SK-N-SH (cell line): ENCODE results near the gene ROMO1.

ENCODE experiments used
- EP300 ChIP-seq, 2 experiments: IDR thresholded peaks; 2 replicates each; pipeline versions ENCODE4 v1.4.0 to v1.6.1; 2012; ENCODE audit warnings: borderline replicate concordance in 1 of 2, low read depth in 1 of 2, low read length in 1 of 2
- EZH2phosphoT487 ChIP-seq: fragments of 200-600 bp; sonication (generic); IDR thresholded peaks from 2 replicates; pipeline ENCODE4 v1.6.1; 2017; ENCODE audit warnings: low read depth, mixed run types, mild to moderate bottlenecking, antibody characterized with exemption, moderate library complexity, borderline replicate concordance
- FOXM1 ChIP-seq: IDR thresholded peaks from 2 replicates; pipeline ENCODE4 v1.4.0; 2012; ENCODE audit warnings: low read depth, mild to moderate bottlenecking
- GABPA ChIP-seq: IDR thresholded peaks from 2 replicates; pipeline ENCODE4 v1.4.0; 2012; ENCODE audit warnings: low read depth, mild to moderate bottlenecking
- JUND ChIP-seq: IDR thresholded peaks from 2 replicates; pipeline ENCODE4 v1.4.0; 2012
- POLR2AphosphoS5 ChIP-seq: IDR thresholded peaks from 2 replicates; pipeline ENCODE4 v1.6.1; 2012; ENCODE audit warnings: low read depth, low read length
- RCOR1 ChIP-seq: fragments of 150-350 bp; IDR thresholded peaks from 2 replicates; pipeline ENCODE4 v1.6.1; 2017; ENCODE audit warnings: antibody characterized with exemption, low read length
- REST ChIP-seq: IDR thresholded peaks from 2 replicates; pipeline ENCODE4 v1.6.1; 2012; ENCODE audit warnings: mild to moderate bottlenecking, low read depth, low read length, moderate library complexity
- SIN3A ChIP-seq: IDR thresholded peaks from 2 replicates; pipeline ENCODE4 v1.6.1; 2012; ENCODE audit warnings: low read depth, mild to moderate bottlenecking, low read length, moderate library complexity, borderline replicate concordance
- TEAD4 ChIP-seq: IDR thresholded peaks from 2 replicates; pipeline ENCODE4 v1.4.0; 2012; ENCODE audit warnings: mild to moderate bottlenecking, borderline replicate concordance; ENCODE audit not compliant: insufficient read depth
- ZBTB33 ChIP-seq: IDR thresholded peaks from 2 replicates; pipeline ENCODE4 v1.4.0; 2012; ENCODE audit warnings: low read depth, borderline replicate concordance
- TF ChIP-seq, protein P1 (sequence below): fragments of 200-600 bp; sonication (generic); IDR thresholded peaks from 2 replicates; pipeline ENCODE4 v1.6.1; 2017; ENCODE audit warnings: antibody characterized with exemption, mild to moderate bottlenecking, moderate library complexity
- TF ChIP-seq, protein P2 (sequence below): IDR thresholded peaks from 2 replicates; pipeline ENCODE4 v1.4.0; 2012; ENCODE audit warnings: low read depth
- TF ChIP-seq, protein P3 (sequence below): IDR thresholded peaks from 2 replicates; pipeline ENCODE4; 2012

- TF ChIP-seq, protein P1, sequence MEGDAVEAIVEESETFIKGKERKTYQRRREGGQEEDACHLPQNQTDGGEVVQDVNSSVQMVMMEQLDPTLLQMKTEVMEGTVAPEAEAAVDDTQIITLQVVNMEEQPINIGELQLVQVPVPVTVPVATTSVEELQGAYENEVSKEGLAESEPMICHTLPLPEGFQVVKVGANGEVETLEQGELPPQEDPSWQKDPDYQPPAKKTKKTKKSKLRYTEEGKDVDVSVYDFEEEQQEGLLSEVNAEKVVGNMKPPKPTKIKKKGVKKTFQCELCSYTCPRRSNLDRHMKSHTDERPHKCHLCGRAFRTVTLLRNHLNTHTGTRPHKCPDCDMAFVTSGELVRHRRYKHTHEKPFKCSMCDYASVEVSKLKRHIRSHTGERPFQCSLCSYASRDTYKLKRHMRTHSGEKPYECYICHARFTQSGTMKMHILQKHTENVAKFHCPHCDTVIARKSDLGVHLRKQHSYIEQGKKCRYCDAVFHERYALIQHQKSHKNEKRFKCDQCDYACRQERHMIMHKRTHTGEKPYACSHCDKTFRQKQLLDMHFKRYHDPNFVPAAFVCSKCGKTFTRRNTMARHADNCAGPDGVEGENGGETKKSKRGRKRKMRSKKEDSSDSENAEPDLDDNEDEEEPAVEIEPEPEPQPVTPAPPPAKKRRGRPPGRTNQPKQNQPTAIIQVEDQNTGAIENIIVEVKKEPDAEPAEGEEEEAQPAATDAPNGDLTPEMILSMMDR, result no peak
- TF ChIP-seq EZH2phosphoT487, result no peak
- no peak for TF ChIP-seq TEAD4
- TF ChIP-seq GABPA, result no peak
- TF ChIP-seq REST, result no peak
- TF ChIP-seq, protein P2, sequence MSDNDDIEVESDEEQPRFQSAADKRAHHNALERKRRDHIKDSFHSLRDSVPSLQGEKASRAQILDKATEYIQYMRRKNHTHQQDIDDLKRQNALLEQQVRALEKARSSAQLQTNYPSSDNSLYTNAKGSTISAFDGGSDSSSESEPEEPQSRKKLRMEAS, result no peak
- no peak for TF ChIP-seq POLR2AphosphoS5
- TF ChIP-seq EP300 (IDR thresholded peaks at IDR 0.05; ENCODE audit: borderline replicate concordance in 1 of 2, low read depth in 1 of 2, low read length in 1 of 2), result no peak
- no peak for TF ChIP-seq FOXM1
- TF ChIP-seq JUND, result no peak
- TF ChIP-seq, protein P3, sequence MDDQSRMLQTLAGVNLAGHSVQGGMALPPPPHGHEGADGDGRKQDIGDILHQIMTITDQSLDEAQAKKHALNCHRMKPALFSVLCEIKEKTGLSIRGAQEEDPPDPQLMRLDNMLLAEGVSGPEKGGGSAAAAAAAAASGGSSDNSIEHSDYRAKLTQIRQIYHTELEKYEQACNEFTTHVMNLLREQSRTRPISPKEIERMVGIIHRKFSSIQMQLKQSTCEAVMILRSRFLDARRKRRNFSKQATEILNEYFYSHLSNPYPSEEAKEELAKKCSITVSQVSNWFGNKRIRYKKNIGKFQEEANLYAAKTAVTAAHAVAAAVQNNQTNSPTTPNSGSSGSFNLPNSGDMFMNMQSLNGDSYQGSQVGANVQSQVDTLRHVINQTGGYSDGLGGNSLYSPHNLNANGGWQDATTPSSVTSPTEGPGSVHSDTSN, result no peak
- TF ChIP-seq SIN3A, result no peak
- TF ChIP-seq ZBTB33, result no peak
- no peak for TF ChIP-seq RCOR1
Measured at GRCh38 chr20:35661053-35661452, 38.2 kb upstream of the ROMO1 start.
